Upper lobe of left lung (tissue), 4 donors: Measurements from ENCODE around the gene KCNIP1.

ENCODE experiments used
- EP300 ChIP-seq, 4 donors: sonication (generic); formaldehyde crosslinking; IDR thresholded peaks; one replicate each; pipeline ENCODE4 v1.5.1; 2017; ENCODE audit warnings: antibody characterized with exemption in 4 of 4, control low read depth in 2 of 4
- POLR2A ChIP-seq, 4 donors: fragments of 450-650 bp; IDR thresholded peaks; one replicate each; pipeline ENCODE4 v1.5.1; 2016 to 2017; ENCODE audit warnings: antibody characterized with exemption in 4 of 4, mild to moderate bottlenecking in 2 of 4
- POLR2AphosphoS5 ChIP-seq, 2 donors: sonication (generic); formaldehyde crosslinking; IDR thresholded peaks; one replicate each; pipeline ENCODE4 v1.5.1; 2017; ENCODE audit warnings: antibody characterized with exemption in 2 of 2
- TF ChIP-seq, protein P1 (sequence below), 6 experiments: fragments of 450-650 bp in 4 of 6; fragments of 200-600 bp in 2 of 6; sonication (generic) in 2 of 6; IDR thresholded peaks; one replicate each; pipeline ENCODE4 v1.5.1; 2016 to 2019; ENCODE audit warnings: antibody characterized with exemption in 6 of 6

DNA sequence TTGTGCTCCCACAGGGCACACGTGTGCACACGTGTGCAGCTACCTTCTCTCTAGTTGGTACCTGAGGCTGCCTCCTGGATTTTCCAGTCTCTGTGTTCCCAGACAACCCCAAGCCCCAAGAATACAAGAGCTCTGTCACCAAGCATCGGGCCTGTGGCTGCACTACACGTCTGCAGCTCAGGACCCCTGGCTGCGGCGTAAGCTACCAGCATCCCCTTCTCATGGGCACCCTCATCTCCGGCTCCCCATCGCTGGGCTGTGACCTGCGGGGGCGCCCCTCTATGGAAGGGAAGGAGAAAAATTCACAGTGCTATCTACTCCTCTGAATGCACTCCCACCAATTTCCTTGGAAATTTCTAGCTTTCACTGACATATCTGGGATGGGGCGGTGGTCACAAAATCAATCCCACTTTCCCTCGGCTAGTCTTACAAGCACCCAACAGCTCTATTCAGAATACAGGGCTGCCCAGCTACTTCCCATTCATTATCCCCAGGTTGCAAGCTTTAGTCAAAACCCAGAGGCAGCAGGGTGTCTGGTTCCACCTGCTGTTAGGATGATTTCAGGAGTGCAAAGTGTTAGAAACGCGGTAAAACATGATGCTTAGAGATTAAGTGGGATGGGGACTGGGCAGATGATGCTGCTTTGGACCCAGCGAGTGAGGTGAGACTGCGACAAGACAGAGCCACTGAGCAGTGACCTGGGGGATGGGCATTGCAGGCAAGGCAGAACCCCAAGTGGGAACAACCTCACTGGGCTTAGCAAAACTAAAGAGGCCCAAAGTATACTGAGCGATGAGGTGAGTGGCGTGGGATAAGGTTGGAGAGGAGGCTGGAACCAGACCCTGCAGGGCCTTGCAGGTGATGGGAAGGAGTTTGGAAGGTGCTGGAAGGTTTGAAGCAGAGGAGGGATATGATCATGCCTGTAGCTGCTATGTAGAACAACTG, 121.7 kb downstream of the KCNIP1 start:
- TF ChIP-seq, protein P1, sequence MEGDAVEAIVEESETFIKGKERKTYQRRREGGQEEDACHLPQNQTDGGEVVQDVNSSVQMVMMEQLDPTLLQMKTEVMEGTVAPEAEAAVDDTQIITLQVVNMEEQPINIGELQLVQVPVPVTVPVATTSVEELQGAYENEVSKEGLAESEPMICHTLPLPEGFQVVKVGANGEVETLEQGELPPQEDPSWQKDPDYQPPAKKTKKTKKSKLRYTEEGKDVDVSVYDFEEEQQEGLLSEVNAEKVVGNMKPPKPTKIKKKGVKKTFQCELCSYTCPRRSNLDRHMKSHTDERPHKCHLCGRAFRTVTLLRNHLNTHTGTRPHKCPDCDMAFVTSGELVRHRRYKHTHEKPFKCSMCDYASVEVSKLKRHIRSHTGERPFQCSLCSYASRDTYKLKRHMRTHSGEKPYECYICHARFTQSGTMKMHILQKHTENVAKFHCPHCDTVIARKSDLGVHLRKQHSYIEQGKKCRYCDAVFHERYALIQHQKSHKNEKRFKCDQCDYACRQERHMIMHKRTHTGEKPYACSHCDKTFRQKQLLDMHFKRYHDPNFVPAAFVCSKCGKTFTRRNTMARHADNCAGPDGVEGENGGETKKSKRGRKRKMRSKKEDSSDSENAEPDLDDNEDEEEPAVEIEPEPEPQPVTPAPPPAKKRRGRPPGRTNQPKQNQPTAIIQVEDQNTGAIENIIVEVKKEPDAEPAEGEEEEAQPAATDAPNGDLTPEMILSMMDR (IDR thresholded peaks at IDR 0.05): no peak
- no peak for TF ChIP-seq POLR2AphosphoS5 (IDR thresholded peaks at IDR 0.05)
- no peak for TF ChIP-seq POLR2A (IDR thresholded peaks at IDR 0.05)
- no peak for TF ChIP-seq EP300 (IDR thresholded peaks at IDR 0.05)
